ENCODE data around the gene FOSL1. TPM values are rescaled to one million over a fixed set of nuclear protein-coding genes. Genes with fewer than 3 reads are reported as not detected.
A peak's percentile ranks its signal among the peaks of the same experiment; 100 is the strongest.

The FOSL1 gene
- total RNA-seq, 1 donor from 2014 or later: not detected

- Mint-ChIP-seq H3K36me3 (peaks cover 5% of the 10 kb centered on the region), H3K4me1 (peaks cover 14% of the 10 kb centered on the region), H3K4me3 (peak overlapping the region; percentile 92), H3K9me3 (no peaks in the 10 kb centered on the region), H3K27ac (no peak overlapping the region), H3K27me3 (ENCODE audit: insufficient read depth, low read depth) (peaks cover 6% of the 10 kb centered on the region)
- Histone ChIP-seq H3K27me3 (no peaks in the 10 kb centered on the region), H3F3A (ENCODE audit: low read depth) (no peaks in the 10 kb centered on the region), H3K27ac (no peak overlapping the region), H3K9ac (no peak overlapping the region), H3K4me2 (peak overlapping the region; percentile 78), H3K36me3 (no peaks in the 10 kb centered on the region), H3K79me2 (ENCODE audit: low read depth) (peaks cover 21% of the 10 kb centered on the region), H4K20me1 (ENCODE audit: low read depth) (peaks cover 12% of the 10 kb centered on the region), H3K9me3 (ENCODE audit: low read depth) (no peaks in the 10 kb centered on the region), H3K4me3 (no peak overlapping the region), H3K4me1 (peaks cover 10% of the 10 kb centered on the region), H2AFZ (replicated peaks) (no peak overlapping the region)
- TF ChIP-seq CTCF (IDR thresholded peaks at IDR 0.05): no peak
- no peak for TF ChIP-seq EZH2 (IDR thresholded peaks at IDR 0.05)
- no peak for TF ChIP-seq EZH2phosphoT487 (IDR thresholded peaks at IDR 0.05)
- DNase-seq (ENCODE audit: low spot score): no peak
These were observed 20.9 kb upstream of the FOSL1 start for GRCh38 chr11:65921033-65921555.

GRCh38 chr11:65920372-65920802 is 20.2 kb upstream of the FOSL1 start:
- Histone ChIP-seq H3F3A (ENCODE audit: low read depth) (no peaks in the 10 kb centered on the region), H3K9me3 (ENCODE audit: low read depth) (no peaks in the 10 kb centered on the region), H2AFZ (replicated peaks) (no peak overlapping the region), H3K9ac (no peak overlapping the region), H3K4me3 (peak overlapping the region; percentile 87), H4K20me1 (ENCODE audit: low read depth) (peaks cover 12% of the 10 kb centered on the region), H3K4me2 (peak overlapping the region; percentile 78), H3K4me1 (peaks cover 10% of the 10 kb centered on the region), H3K27ac (no peak overlapping the region), H3K36me3 (no peaks in the 10 kb centered on the region), H3K79me2 (ENCODE audit: low read depth) (peaks cover 21% of the 10 kb centered on the region), H3K27me3 (no peaks in the 10 kb centered on the region)
- no peak for DNase-seq (ENCODE audit: low spot score)
- Mint-ChIP-seq H3K9me3 (no peaks in the 10 kb centered on the region), H3K27me3 (ENCODE audit: insufficient read depth, low read depth) (peaks cover 6% of the 10 kb centered on the region), H3K36me3 (peaks cover 5% of the 10 kb centered on the region), H3K27ac (no peak overlapping the region), H3K4me3 (peak overlapping the region; percentile 92), H3K4me1 (peaks cover 14% of the 10 kb centered on the region)
- TF ChIP-seq CTCF (IDR thresholded peaks at IDR 0.05): no peak
- TF ChIP-seq EZH2 (IDR thresholded peaks at IDR 0.05): no peak
- no peak for TF ChIP-seq EZH2phosphoT487 (IDR thresholded peaks at IDR 0.05)

GRCh38 chr11:65919573-65920371 is 19.6 kb upstream of the FOSL1 start:
- Histone ChIP-seq H3F3A (ENCODE audit: low read depth) (no peaks in the 10 kb centered on the region), H2AFZ (replicated peaks) (peak overlapping the region; percentile 74), H3K36me3 (no peaks in the 10 kb centered on the region), H3K9me3 (ENCODE audit: low read depth) (no peaks in the 10 kb centered on the region), H3K79me2 (ENCODE audit: low read depth) (peaks cover 21% of the 10 kb centered on the region), H3K4me2 (peak overlapping the region; percentile 78), H3K9ac (peak overlapping the region; percentile 27), H3K4me3 (peak overlapping the region; percentile 87), H4K20me1 (ENCODE audit: low read depth) (peaks cover 12% of the 10 kb centered on the region), H3K27ac (no peak overlapping the region), H3K4me1 (peaks cover 10% of the 10 kb centered on the region), H3K27me3 (no peaks in the 10 kb centered on the region)
- no peak overlapping the region for H3K27ac Mint-ChIP-seq
- DNase-seq (ENCODE audit: low spot score): peak; percentile 67
- peak overlapping the region; percentile 92 for H3K4me3 Mint-ChIP-seq
- TF ChIP-seq CTCF (IDR thresholded peaks at IDR 0.05) (no peak), EZH2phosphoT487 (IDR thresholded peaks at IDR 0.05) (no peak), EZH2 (IDR thresholded peaks at IDR 0.05) (no peak)
- H3K9me3 Mint-ChIP-seq: no peaks in the 10 kb centered on the region
- peaks cover 10% of the 10 kb centered on the region for H3K36me3 Mint-ChIP-seq
- H3K27me3 Mint-ChIP-seq (ENCODE audit: insufficient read depth, low read depth): peaks cover 6% of the 10 kb centered on the region
- H3K4me1 Mint-ChIP-seq: peaks cover 20% of the 10 kb centered on the region

All from neural progenitor cell (in vitro differentiated cells).